GM12878 (cell line): Measurements from ENCODE around the gene DCTN1. TPM values are rescaled to one million over a fixed set of nuclear protein-coding genes. Genes with fewer than 3 reads are reported as not detected.

ENCODE experiments used
- ATAC-seq: fragments of 200-7000 bp; cut with Tn5 transposase; 3 replicates; pipeline ENCODE4 v1.9.1; 2020; ENCODE audit warnings: mild to moderate bottlenecking, moderate library complexity
- BruUV-seq: library from RNA; stranded (reverse); fragments of 400-500 nt; replicated peaks from 2 replicates; lab custom pipeline; 2021; lab: Mats Ljungman, UMichigan
- CTCF ChIA-PET: fragments of 300-600 bp; sonication (Branson Sonifier 250); formaldehyde crosslinking; extraction: SDS; loops from one replicate; lab custom pipeline; 2021; ENCODE audit warnings: inconsistent platforms; lab: Yijun Ruan, JAX
- POLR2A ChIA-PET: fragments of 350-600 bp; formaldehyde crosslinking; extraction: SDS; loops from one replicate; lab custom pipeline; 2021; ENCODE audit warnings: inconsistent platforms; lab: Charles Lee
- RAD21 ChIA-PET: fragments of 300-600 bp; sonication (Branson Sonifier 250); formaldehyde crosslinking; loops from one replicate; lab custom pipeline; 2023; ENCODE audit warnings: antibody characterized with exemption; ENCODE audit not compliant: unreplicated experiment; lab: Charles Lee
- SMC1A ChIA-PET: fragments of 300-600 bp; sonication (Branson Sonifier 250); formaldehyde crosslinking; loops from one replicate; lab custom pipeline; 2023; ENCODE audit not compliant: unreplicated experiment, uncharacterized antibody; lab: Charles Lee
- DNase-seq: peaks from one replicate; pipeline ENCODE4 v3.0.0-alpha.2; 2011; ENCODE audit warnings: low read depth, low spot score
- FAIRE-seq: peaks from 3 replicates; lab custom pipeline; 2011; peaks lifted over from hg19 to GRCh38; lab: Jason Lieb, UNC
- H2AFZ ChIP-seq: 2 replicates; pipeline ENCODE4 v1.6.0; 2011; ENCODE audit warnings: low read depth, low read length, control low read depth; ENCODE audit not compliant: control insufficient read depth
- H3K27ac ChIP-seq: 2 replicates; pipeline ENCODE4 v1.5.1; 2011; ENCODE audit warnings: control low read depth; ENCODE audit not compliant: control insufficient read depth, insufficient read depth
- H3K27me3 ChIP-seq, 2 experiments: replicated peaks in 1 of 2; 2 replicates each; pipeline versions ENCODE4 v1.6.0 to v1.6.1; 2011; ENCODE audit warnings: low read length in 1 of 2; ENCODE audit not compliant: control insufficient read depth in 2 of 2, insufficient read depth in 2 of 2
- H3K36me3 ChIP-seq, 2 experiments: 2 replicates each; pipeline ENCODE4 v1.5.1; 2011; ENCODE audit warnings: low read length in 1 of 2; ENCODE audit not compliant: control insufficient read depth in 2 of 2, insufficient read depth in 2 of 2
- H3K4me1 ChIP-seq: 2 replicates; pipeline ENCODE4 v1.6.1; 2011; ENCODE audit warnings: mild to moderate bottlenecking, low read length, moderate library complexity, mixed read lengths; ENCODE audit not compliant: control insufficient read depth, insufficient read depth
- H3K4me2 ChIP-seq: 2 replicates; pipeline ENCODE4 v1.6.0; 2011; ENCODE audit warnings: control low read depth; ENCODE audit not compliant: control insufficient read depth, insufficient read depth
- H3K4me3 ChIP-seq: fragments of 200-600 bp; sonication (generic); 2 replicates; pipeline ENCODE4 v1.5.1; 2016
- H3K79me2 ChIP-seq: 2 replicates; pipeline ENCODE4 v1.6.0; 2011; ENCODE audit warnings: low read length; ENCODE audit not compliant: control insufficient read depth, insufficient read depth
- H3K9ac ChIP-seq: 2 replicates; pipeline ENCODE4 v1.8.0; 2011; ENCODE audit warnings: low read length, control low read depth, mixed read lengths; ENCODE audit not compliant: control insufficient read depth, insufficient read depth
- H3K9me3 ChIP-seq: replicated peaks from 3 replicates; pipeline ENCODE4 v1.5.1; 2011; ENCODE audit warnings: mild to moderate bottlenecking, low read length; ENCODE audit not compliant: control insufficient read depth, insufficient read depth
- H4K20me1 ChIP-seq: 2 replicates; pipeline ENCODE4 v1.6.0; 2011; ENCODE audit not compliant: control insufficient read depth, insufficient read depth
- CREM ChIP-seq: IDR thresholded peaks from 2 replicates; pipeline ENCODE4 v1.6.1; 2014; ENCODE audit warnings: antibody characterized with exemption, low read depth
- FOXM1 ChIP-seq: IDR thresholded peaks from 2 replicates; pipeline ENCODE4 v1.6.1; 2012; ENCODE audit warnings: low read depth, mild to moderate bottlenecking, inconsistent platforms, low read length, moderate library complexity
- GATAD2B ChIP-seq: fragments of 450-650 bp; conservative IDR thresholded peaks from 2 replicates; pipeline ENCODE4 v1.6.1; 2017; ENCODE audit warnings: low read depth, mild to moderate bottlenecking, moderate library complexity
- MEF2B ChIP-seq: fragments of 450-650 bp; IDR thresholded peaks from 2 replicates; pipeline ENCODE4 v1.6.1; 2018; ENCODE audit warnings: mild to moderate bottlenecking, moderate library complexity; ENCODE audit not compliant: partially characterized antibody, poor library complexity, severe bottlenecking
- SP1 ChIP-seq: IDR thresholded peaks from one replicate; pipeline ENCODE4 v1.6.1; 2011; ENCODE audit warnings: low read depth, low read length
- TCF7 ChIP-seq: IDR thresholded peaks from 2 replicates; pipeline ENCODE4 v1.6.1; 2014; ENCODE audit warnings: antibody characterized with exemption, borderline replicate concordance
- ZNF207 ChIP-seq: fragments of 450-650 bp; IDR thresholded peaks from 2 replicates; pipeline ENCODE4 v1.6.1; 2014; ENCODE audit warnings: antibody characterized with exemption, mild to moderate bottlenecking, borderline replicate concordance
- WGBS: methylation state at CpG from one replicate; pipeline ENCODE4 v1.1.6; 2016; ENCODE audit warnings: low lambda C conversion rate; ENCODE audit not compliant: insufficient replicate concordance, insufficient coverage; ENCODE audit errors: missing lambda C conversion rate; 5-methylcytosine and 5-hydroxymethylcytosine counted together
- in situ Hi-C: fragments of 300-500 bp; cut with MboI; formaldehyde crosslinking; loops from 9 replicates; pipeline ENCODE4 v1.14.3; 2018; ENCODE audit warnings: mixed read lengths
- intact Hi-C: fragments of 100-400 bp; cut with micrococcal nuclease; formaldehyde crosslinking; loops from one replicate; pipeline ENCODE4 v1.14.2; 2022; ENCODE audit not compliant: unreplicated experiment
- polyA plus RNA-seq, 11 experiments: library from polyadenylated mRNA; depleted of rRNA in 4 of 11; unstranded in 6 of 11; stranded (reverse) in 5 of 11; fragments of >200 nt; fragmentation: Nextera tagmentation in 4 of 11; fragmentation: Illumina TruSeq in 1 of 11; extraction: Ambion mirVana in 4 of 11; extraction: Trizol in 1 of 11; gene quantifications; 1 replicate in 1 of 11; 2 replicates in 10 of 11; pipeline versions ENCODE4 v1.2.1 to v1.2.3, GENCODE V29; 2011 to 2016; ENCODE audit warnings: inconsistent platforms in 2 of 11, missing spikeins in 2 of 11, low read depth in 1 of 11
- total RNA-seq, 4 experiments: library from RNA; depleted of rRNA in 3 of 4; stranded (reverse); fragments of >200 nt in 3 of 4; fragmentation: Illumina TruSeq in 1 of 4; extraction: Trizol in 1 of 4; gene quantifications; 2 replicates each; pipeline versions ENCODE4 v1.2.1 to v1.2.3, GENCODE V29; 2013 to 2021

DCTN1 gene
- total and polyA plus RNA-seq, 10 of the 15 experiments (the other 5 are each of a cell fraction or from before 2014, with no cell fraction given), result 44.1 to 116 (median 64.8) TPM

DNA sequence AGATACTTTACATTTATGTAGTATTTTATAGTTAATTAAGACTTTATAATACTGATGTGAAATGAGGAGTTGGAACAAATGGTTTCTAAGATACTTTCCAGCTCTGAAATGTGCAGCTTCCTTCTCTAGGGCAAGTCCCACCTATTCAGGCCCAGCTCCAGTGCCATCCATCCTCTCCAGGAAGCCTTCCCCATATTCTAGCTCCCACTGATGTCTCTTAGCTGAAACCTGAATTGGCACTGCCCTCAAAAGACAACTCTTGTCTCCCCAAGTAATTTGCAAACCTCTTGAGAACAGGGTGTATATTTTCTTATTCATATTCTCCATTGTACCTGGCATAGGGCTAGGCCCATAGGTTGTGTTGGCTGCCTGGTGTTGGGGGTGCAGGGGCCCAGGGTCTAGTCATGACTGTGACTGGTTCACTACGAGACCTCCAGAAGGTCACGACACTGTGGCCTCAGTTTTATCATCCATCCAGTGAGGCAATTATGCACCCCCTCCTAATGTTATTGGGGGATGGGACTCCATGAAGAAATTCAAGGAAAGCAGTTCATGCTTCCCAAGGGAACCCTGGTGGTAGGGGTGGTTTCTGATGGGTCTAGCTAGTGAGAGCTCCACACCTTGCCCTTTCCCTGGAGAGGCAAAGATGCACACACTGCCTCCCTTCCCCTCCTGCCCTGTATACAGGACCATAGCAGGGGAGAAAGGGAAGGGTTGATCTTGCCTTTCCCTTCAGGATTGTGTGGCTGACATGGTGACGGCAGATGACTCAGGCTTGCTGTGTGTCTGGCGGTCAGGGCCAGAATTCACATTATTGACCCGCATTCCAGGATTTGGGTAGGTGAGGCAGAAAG lies 44.3 kb upstream of the DCTN1 start:
- RAD21 ChIA-PET, result interaction anchor here (0.6 kb wide), 1 partner anchor 30 kb away, joined by 3 read pairs; no protein-coding TSS in a partner anchor
- intact Hi-C loops, result no loop called here
- CTCF ChIA-PET, result interaction anchor here (0.6 kb wide), 1 partner anchor 42 kb away, joined by 4 read pairs; no protein-coding TSS in a partner anchor

More for the DNA sequence above, 44.3 kb upstream of the DCTN1 start:
- peaks cover 0 to 12% of the 10 kb centered on the region in 2 experiments; a peak in 1 of 4 replicates for H3K36me3 ChIP-seq
- no peaks in the 10 kb centered on the region for H3K9me3 ChIP-seq
- H3K4me2 ChIP-seq, result no peak overlapping the region
- H3K27me3 ChIP-seq, result no peaks in the 10 kb centered on the region
- H3K4me1 ChIP-seq, result peaks cover 18% of the 10 kb centered on the region
- H2AFZ ChIP-seq, result no peak overlapping the region
- no peak for ATAC-seq
- H3K79me2 ChIP-seq, result peaks cover 9% of the 10 kb centered on the region
- no peak overlapping the region for H3K9ac ChIP-seq
- FAIRE-seq, result no peak
- TF ChIP-seq SP1 (no peak), ZNF207 (no peak), MEF2B (no peak), GATAD2B (no peak), CREM (no peak), TCF7 (no peak), FOXM1 (no peak)
- in situ Hi-C loops, result no loop called here
- WGBS, result 88% methylated on average over 5 of the region's 5 CpGs
- H4K20me1 ChIP-seq, result no peaks in the 10 kb centered on the region
- ChIA-PET SMC1A (interaction anchor here (0.9 to 1.2 kb wide), 2 partner anchors 15 to 32 kb away, joined by 3 read pairs; no protein-coding TSS in a partner anchor), POLR2A (interaction anchor here (0.6 to 0.9 kb wide), 4 partner anchors 14 to 50 kb away, joined by 3 read pairs; no protein-coding TSS in a partner anchor)
- H3K4me3 ChIP-seq, result no peak overlapping the region
- DNase-seq, result no peak
- H3K27ac ChIP-seq, result no peak overlapping the region
- no TSS peak for BruUV-seq
